GM21367 (cell line): ENCODE measurements around the gene DHDH.
A peak's percentile ranks its signal among the peaks of the same experiment; 100 is the strongest.
"Not testable (repeated sequence)": the region's sequence is repeated elsewhere in the genome, so short reads cannot be mapped to it uniquely, and the experiment has no call there.

ENCODE experiments used
- ATAC-seq: cut with Tn5 transposase; IDR thresholded peaks from one replicate; pipeline ENCODE4 v1.9.1; 2021; ENCODE audit not compliant: unreplicated experiment

The DHDH gene

DNA sequence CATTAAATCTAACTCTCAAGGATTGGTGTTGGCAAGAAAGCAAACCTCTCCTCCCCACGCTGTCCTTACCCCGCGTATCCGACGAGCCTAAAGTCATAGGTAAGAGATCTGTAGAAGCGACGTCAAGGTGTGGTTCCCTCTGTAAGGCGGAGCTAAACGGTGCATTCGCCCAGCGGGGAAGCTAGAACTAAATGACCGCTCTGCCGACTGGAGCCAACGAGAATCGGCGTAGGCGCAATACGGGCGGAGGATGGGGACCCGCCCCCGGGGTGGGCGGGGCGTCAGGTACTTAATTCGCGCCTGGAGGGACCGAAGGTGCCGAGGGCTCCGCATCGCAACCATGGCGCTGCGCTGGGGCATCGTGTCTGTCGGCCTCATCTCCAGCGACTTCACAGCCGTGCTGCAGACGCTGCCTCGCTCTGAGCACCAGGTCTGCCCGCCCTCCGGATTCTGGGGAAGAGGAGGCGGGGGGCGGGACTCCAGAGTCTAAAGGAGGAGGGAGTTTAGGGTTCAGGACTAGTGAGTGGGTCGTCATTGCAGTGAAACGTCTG, at the start of gene DHDH:
DHDH (plus strand) TSS at position 318 of the 551 bp plus-strand sequence; CDS start at position 341, 23 bp downstream.
- no peak for ATAC-seq

GRCh38 chr19:48883726-48884125, 49.8 kb upstream of the DHDH start:
- no peak for ATAC-seq

DNA sequence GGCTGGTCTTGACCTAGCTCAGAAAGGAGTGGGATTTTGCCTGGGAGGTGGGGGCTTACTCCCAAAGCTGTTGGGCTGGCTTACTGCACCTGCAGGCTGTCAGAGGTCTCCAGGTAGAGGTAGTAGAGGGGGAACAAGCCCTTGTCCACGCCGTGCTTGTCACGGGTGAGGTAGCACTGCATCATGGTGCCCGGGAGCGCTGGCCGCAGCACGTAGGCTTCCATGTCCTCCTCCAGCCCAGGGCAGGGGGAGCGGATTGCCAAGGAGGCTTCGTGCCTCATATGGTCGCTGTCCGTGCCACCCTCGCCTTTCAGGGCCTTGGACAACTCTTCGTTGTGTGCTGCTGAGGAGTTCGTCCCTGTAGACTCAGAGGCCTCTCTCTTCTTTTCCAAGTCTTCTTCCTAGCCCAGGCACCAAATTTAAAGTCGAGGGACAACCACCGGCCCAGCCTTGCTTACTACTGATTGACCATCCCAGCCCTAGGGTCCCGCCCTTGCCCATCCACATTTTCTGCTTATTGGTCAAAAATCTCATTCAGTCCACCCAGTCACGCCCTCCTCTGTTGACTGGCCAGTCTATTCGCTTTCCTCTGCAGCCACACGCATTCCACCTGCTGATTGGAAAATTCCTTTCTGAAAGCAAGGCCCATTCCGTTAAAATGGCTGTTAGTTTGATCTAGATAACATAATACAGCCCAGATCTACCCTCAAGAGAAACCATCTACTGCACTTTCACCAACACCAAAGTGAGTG, 45.5 kb upstream of the DHDH start:
- ATAC-seq, result no peak

DNA sequence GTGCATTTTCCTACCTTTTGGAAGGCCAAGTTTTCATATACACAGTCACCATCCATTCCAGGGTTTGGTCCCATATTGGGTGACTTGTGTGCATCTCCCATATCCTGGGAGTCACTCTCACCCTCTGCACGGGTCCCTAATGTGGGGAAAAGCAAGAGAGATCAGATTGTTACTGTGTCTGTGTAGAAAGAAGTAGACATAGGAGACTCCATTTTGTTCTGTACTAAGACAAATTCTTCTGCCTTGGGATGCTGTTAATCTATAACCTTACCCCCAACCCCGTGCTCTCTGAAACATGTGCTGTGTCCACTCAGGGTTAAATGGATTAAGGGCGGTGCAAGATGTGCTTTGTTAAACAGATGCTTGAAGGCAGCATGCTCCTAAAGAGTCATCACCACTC, 44.0 kb upstream of the DHDH start:
- not testable (repeated sequence) for ATAC-seq

DNA sequence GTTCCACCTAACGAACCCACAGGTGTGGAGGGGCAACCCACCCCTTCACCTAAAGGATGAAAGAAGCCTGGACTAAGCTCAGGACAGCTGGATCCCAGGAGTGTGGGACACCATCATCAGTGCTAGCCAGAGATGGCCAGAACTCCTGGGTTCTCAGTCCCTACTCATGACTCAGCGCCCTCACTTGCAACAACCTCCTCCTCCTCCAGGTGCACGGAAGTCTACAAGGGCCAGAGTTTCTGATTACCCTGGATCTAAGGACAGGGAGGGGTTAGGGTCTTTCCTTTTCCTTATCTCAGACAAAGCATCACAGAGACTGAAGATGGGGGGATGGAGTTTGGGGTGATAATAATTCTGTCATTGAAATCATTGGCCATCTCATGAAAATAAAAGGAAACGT, 42.9 kb upstream of the DHDH start:
- no peak for ATAC-seq

- no peak for ATAC-seq
These were observed 38.3 kb upstream of the DHDH start for GRCh38 chr19:48895226-48895625.

- ATAC-seq, result no peak
These were observed 37.2 kb upstream of the DHDH start for GRCh38 chr19:48896191-48896720.

DNA sequence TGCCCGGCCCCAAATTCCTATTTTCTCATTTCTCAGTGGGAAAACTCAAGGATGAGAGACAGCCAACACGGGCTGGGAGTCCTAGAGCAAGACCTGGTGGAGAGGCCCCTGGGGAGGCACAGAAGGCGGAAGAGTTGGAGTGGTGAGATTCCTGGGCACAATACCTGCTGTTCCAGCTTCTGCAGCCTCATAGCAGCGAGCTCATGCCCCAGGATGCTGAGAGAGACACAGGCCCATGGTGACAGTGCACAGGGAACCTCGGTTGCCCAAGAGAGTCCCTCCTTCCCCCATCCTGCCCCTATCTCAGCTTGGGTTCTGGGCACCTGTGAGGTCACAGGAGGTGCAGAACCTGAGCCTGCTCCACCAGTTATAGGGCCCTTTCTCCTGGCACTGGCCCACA, 36.3 kb upstream of the DHDH start:
- no peak for ATAC-seq

GRCh38 chr19:48899386-48899749, 34.1 kb upstream of the DHDH start:
- not testable (repeated sequence) for ATAC-seq

DNA sequence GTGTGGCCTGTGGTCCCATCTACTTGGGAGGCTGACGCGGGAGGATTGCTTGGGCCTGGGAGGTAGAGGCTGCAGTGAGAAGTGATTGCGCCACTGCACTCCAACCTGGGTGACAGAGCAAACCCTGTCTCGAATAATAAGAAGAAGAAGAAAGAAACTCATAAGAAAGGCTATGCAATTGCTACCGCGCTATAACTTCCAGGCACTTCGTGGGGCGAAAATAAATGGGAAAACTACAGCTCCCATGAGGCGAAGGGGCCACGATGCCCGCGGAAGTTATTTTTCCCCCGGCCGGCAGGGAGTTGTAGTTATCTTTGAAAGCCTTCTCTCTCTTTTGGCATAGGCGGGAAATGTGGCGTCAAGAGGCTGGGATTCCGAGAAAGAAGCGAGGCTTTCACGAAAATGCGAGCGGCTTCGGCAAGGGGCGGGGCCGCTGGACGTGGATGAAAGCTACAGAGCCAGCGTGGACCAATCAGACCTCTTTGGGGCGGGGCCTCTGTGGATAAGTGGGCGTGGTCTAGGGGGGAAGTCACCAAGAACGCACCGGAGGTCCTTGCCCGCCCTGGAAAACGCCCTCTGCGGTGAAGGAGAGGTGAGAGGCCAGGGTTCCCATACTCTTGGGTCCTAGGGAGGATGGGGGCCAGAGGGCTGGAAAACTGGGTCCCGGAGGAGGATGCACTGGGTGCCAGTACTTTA, 33.6 kb upstream of the DHDH start, which contains the start of gene NUCB1:
NUCB1 (plus strand) TSS at position 532 of the 696 bp plus-strand sequence. CDS start 485 bp downstream, outside the sequence.
- peak; percentile 52 for ATAC-seq

GRCh38 chr19:48900477-48901406, 32.8 kb upstream of the DHDH start:
- ATAC-seq, result no peak

DNA sequence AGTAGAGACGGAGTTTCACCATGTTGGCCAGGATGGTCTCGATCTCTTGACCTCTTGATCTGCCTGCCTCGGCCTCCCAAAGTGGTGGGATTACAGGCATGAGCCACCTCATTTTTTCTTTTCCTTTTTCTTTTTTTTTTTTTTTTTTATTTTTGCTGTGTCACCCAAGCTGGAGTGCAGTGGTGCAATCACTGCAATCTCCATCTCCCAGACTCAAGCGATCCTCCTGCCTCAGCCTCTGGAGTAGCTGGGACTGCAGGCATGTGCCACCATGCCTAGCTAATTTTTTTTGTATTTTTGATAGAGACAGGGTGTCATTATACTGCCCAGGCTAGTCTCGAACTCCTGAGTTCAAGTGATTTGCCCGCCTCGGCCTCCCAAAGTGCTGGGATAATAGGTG, 31.2 kb upstream of the DHDH start:
- not testable (repeated sequence) for ATAC-seq

GRCh38 chr19:48903788-48904187, 29.7 kb upstream of the DHDH start:
- ATAC-seq, result not testable (repeated sequence)

- no peak for ATAC-seq
These were observed 27.8 kb upstream of the DHDH start for GRCh38 chr19:48905664-48906063.

DNA sequence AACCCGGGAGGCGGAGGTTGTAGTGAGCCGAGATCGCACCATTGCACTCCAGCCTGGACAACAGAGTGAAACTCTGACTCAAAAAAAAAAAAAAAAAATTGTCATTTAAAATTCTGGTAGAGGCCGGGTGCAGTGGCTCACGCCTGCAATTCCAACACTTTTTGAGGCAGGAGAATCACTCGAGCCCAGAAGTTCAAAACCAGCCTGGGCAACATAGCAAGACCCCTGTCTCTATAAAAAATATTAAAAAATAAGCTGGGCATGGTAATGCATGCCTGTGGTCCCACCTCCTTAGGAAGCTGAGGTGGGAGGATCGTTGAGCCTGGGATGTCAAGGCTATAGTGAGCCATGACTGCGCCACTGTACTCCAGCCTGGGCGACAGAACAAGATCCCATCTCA, 27.2 kb upstream of the DHDH start:
- ATAC-seq, result no peak

DNA sequence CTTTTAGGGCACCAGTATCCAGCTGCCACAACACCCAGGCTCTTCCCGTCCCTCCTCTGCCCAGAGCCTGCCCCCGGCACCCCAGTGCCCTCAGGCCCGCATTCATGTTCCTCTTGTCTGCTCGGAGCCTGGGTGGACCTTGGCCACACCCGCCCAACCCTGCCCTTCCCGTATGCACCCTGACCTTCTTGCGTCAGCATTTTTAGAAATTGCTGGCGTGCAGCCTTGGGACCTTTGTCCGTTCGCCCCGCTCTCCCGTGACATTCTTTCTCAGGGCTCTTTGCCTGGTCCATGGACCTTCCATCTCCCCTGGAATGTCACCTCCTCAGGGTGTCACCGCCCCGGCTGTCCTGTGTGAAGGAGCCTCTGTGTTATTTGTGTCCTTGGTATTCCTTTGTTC, 25.8 kb upstream of the DHDH start:
- ATAC-seq, result no peak

- not testable (repeated sequence) for ATAC-seq
These were observed 23.9 kb upstream of the DHDH start for GRCh38 chr19:48909424-48910077.

- no peak for ATAC-seq
These were observed 22.7 kb upstream of the DHDH start for GRCh38 chr19:48910803-48911202.

DNA sequence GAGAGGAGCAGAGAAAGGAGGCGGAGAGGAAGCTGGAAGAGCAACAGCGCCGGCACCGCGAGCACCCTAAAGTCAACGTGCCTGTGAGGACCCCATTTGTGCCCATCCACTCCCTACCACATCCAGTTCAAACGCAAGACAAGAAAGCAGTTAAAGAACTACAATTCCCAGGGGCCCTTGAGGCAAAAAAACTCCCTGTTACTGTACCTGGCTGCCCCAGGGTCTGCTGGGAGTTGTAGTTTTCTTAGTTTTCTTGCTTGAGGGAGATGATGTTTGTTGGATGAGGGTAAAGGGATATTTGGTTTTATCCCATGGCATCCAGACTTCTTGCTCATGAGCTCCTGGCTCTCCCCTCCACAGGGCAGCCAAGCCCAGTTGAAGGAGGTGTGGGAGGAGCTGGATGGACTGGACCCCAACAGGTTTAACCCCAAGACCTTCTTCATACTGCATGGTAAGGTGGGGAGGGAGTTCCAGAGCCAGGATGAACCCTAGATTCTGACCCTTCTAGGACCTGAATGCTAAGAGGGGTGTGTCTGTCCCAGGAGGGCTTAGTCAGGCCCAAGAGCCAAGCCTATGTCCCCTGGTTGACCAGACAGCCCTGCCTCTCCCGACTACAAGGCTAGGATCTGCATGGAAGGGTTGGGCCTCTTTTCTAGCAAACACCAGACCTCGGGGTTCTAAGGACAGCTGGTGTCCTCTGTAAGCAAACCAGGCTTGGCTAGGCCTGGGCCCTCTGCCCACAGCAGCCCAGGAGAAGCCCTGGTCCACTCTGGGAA, 20.2 kb upstream of the DHDH start:
- ATAC-seq, result no peak
